Lung (tissue), 12 donors: ENCODE measurements around the gene ARID1B. TPM values are rescaled to one million over a fixed set of nuclear protein-coding genes. Genes with fewer than 3 reads are reported as not detected.
A peak's percentile ranks its signal among the peaks of the same experiment; 100 is the strongest.

Experiments used
- ATAC-seq: fragments of 200-7000 bp; cut with Tn5 transposase; one replicate; pipeline ENCODE4 v1.9.1; 2020; ENCODE audit warnings: moderate number of reproducible peaks; ENCODE audit not compliant: insufficient read depth, low FRiP score
- DNase-seq, 3 donors: peaks; one replicate each; pipeline ENCODE4 v3.0.0-alpha.2; 2013 to 2017
- H3K27ac ChIP-seq, 2 donors: one replicate each; pipeline ENCODE4 v1.5.1; 2013; ENCODE audit warnings: mild to moderate bottlenecking in 2 of 2, moderate library complexity in 2 of 2, control low read depth in 1 of 2, inconsistent platforms in 1 of 2, low read depth in 1 of 2, low read length in 1 of 2
- H3K27me3 ChIP-seq, 3 donors: one replicate each; pipeline ENCODE4 v1.5.1; 2013; ENCODE audit warnings: low read length in 2 of 3; ENCODE audit not compliant: control insufficient read depth in 3 of 3, insufficient read depth in 3 of 3
- H3K36me3 ChIP-seq, 4 donors: one replicate each; pipeline ENCODE4 v1.5.1; 2013; ENCODE audit warnings: low read length in 4 of 4, mild to moderate bottlenecking in 1 of 4, moderate library complexity in 1 of 4; ENCODE audit not compliant: control insufficient read depth in 4 of 4, insufficient read depth in 4 of 4
- H3K4me1 ChIP-seq, 5 donors: one replicate each; pipeline ENCODE4 v1.5.1; 2013; ENCODE audit warnings: low read length in 5 of 5, mild to moderate bottlenecking in 2 of 5, moderate library complexity in 1 of 5; ENCODE audit not compliant: control insufficient read depth in 5 of 5, insufficient read depth in 5 of 5
- H3K4me3 ChIP-seq: one replicate; pipeline ENCODE4 v1.5.1; 2013; ENCODE audit warnings: mild to moderate bottlenecking, control low read depth, moderate library complexity
- H3K9ac ChIP-seq, 2 donors: one replicate each; pipeline ENCODE4 v1.5.1; 2013; ENCODE audit warnings: low read length in 2 of 2, control low read depth in 1 of 2; ENCODE audit not compliant: insufficient read depth in 1 of 2
- H3K9me3 ChIP-seq, 4 donors: one replicate each; pipeline ENCODE4 v1.5.1; 2013; ENCODE audit warnings: low read length in 3 of 4, mild to moderate bottlenecking in 1 of 4, moderate library complexity in 1 of 4; ENCODE audit not compliant: control insufficient read depth in 4 of 4, insufficient read depth in 3 of 4
- WGBS, 2 donors: extraction: QIAGEN DNeasy Blood & Tissue Kit; methylation state at CpG; one replicate each; pipeline ENCODE4 v1.1.7; 2013; 5-methylcytosine and 5-hydroxymethylcytosine counted together
- polyA plus RNA-seq, 2 donors: library from polyadenylated mRNA; stranded (reverse); fragments of 200-250 nt; gene quantifications; one replicate each; pipeline ENCODE4 v1.2.1, GENCODE V29; 2013
- total RNA-seq, 2 donors: library from RNA; depleted of rRNA in 1 of 2; stranded (reverse); fragments of >200 nt in 1 of 2; gene quantifications; one replicate each; pipeline ENCODE4 v1.2.1, GENCODE V29; 2014 to 2021
- TF ChIP-seq, protein P1 (sequence below): IDR thresholded peaks from 2 replicates; pipeline ENCODE4 v1.5.1; 2012; ENCODE audit warnings: mild to moderate bottlenecking; ENCODE audit errors: control extremely low read depth, extremely low read depth
- donor health status: control.
- donor health status: control.
- donor health status: Bipolar disorder and iron deficiency.
- donor health status: healthy.
- donor health status: DM: yes; HTN: yes; CAD: no.

Gene ARID1B
- total and polyA plus RNA-seq, 4 donors = 10.5 to 239 (median 50.9) TPM

DNA sequence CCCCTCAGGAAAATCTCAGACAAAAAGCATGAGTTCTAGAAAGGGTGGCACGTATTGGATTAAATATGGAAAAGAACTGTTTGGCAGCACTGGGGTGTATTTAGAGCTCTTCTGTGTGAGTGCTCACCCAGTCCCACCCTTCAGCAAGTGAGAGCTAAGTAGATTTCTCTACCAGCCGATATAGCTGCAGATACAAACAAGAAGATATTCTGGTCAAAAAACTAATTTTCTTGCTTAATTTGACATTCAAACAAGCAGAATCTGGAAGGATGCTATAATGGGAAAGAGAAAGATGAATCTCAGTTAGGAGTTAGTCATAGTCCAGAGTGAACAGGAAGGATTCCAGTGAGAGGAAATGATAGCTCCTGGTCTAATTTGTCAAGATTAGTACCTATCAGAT, 314.1 kb downstream of the ARID1B start:
- no peak overlapping the region for H3K4me3 ChIP-seq
- H3K9ac ChIP-seq = no peak overlapping the region
- H3K4me1 ChIP-seq = peaks cover 8 to 61% (median 35%) of the 10 kb centered on the region in 5 donors
- DNase-seq = no peak
- TF ChIP-seq, protein P1, sequence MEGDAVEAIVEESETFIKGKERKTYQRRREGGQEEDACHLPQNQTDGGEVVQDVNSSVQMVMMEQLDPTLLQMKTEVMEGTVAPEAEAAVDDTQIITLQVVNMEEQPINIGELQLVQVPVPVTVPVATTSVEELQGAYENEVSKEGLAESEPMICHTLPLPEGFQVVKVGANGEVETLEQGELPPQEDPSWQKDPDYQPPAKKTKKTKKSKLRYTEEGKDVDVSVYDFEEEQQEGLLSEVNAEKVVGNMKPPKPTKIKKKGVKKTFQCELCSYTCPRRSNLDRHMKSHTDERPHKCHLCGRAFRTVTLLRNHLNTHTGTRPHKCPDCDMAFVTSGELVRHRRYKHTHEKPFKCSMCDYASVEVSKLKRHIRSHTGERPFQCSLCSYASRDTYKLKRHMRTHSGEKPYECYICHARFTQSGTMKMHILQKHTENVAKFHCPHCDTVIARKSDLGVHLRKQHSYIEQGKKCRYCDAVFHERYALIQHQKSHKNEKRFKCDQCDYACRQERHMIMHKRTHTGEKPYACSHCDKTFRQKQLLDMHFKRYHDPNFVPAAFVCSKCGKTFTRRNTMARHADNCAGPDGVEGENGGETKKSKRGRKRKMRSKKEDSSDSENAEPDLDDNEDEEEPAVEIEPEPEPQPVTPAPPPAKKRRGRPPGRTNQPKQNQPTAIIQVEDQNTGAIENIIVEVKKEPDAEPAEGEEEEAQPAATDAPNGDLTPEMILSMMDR = no peak
- WGBS, 2 donors = 88 to 92% methylated on average over 2 of the region's 2 CpGs
- H3K27me3 ChIP-seq = no peaks in the 10 kb centered on the region
- peaks cover 0 to 4% (median 0%) of the 10 kb centered on the region in 4 donors for H3K36me3 ChIP-seq
- no peak for ATAC-seq
- H3K9me3 ChIP-seq = no peaks in the 10 kb centered on the region
- no peak overlapping the region for H3K27ac ChIP-seq

DNA sequence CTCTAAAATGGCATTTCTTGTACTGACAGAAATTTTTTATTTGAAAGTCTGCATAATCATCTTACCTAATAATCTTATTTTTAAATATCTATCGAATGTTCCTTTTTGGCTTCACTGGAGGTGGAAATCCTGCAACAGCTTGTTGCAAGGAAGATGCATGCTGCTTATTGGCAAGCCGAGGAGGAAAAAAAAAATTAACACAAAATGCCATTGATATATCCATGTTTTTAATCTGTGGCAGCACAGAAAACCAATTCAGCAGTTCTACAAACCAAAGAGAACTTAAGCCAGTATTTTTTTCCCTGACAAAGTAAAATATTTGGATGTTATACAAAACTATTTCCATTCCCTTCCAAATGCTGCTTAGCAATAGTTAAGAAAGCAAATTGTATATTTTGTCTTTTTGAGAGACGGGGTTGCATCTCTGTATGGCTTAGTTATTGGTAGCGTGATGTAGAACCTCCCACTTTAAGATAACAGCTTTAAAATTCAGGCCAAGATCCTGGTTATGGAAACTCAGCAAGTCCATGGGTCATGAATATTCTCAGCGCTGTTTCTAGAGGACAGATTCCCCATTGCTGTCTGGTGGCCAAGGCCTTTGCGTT, 314.8 kb downstream of the ARID1B start:
- 83 to 92% methylated on average over 6 of the region's 6 CpGs for WGBS, 2 donors
- Histone ChIP-seq H3K9ac (no peak overlapping the region), H3K36me3 (peaks cover 0 to 4% (median 0%) of the 10 kb centered on the region in 4 donors), H3K9me3 (no peaks in the 10 kb centered on the region), H3K27me3 (no peaks in the 10 kb centered on the region), H3K4me3 (no peak overlapping the region), H3K4me1 (peaks cover 9 to 61% (median 35%) of the 10 kb centered on the region in 5 donors), H3K27ac (no peak overlapping the region)
- TF ChIP-seq, protein P1 = no peak
- peak in 2 of 3 donors; percentile 82 to 89 for DNase-seq
- no peak for ATAC-seq

DNA sequence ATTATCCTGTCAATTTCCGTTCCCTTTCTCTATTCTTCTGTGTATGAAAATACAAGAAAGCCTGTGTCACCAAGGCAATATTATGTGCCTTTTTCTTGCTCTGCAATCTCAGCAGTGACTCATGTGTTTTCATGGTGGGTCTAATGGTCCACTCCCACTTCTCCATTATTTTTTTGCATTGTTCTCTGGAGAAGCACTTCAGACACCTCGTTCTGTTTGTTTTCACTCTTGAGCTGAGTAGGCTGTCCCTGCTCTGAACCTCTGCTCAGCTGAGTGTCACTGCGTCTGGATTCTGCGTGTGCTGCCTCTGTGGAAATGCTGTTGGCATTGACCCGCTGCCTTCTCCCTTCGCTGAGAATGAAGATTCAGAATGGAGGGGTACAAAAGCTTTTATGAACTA, 315.6 kb downstream of the ARID1B start:
- peak; percentile 42 for ATAC-seq
- WGBS, 2 donors = 65 to 82% methylated on average over 6 of the region's 6 CpGs
- H3K9ac ChIP-seq = no peak overlapping the region
- peak overlapping the region in 1 of 2 donors; percentile 70 for H3K27ac ChIP-seq
- H3K36me3 ChIP-seq = peaks cover 0 to 3% (median 0%) of the 10 kb centered on the region in 4 donors
- peak in 2 of 3 donors; percentile 42 to 43 for DNase-seq
- H3K4me1 ChIP-seq = peaks cover 8 to 60% (median 35%) of the 10 kb centered on the region in 5 donors
- TF ChIP-seq, protein P1 = no peak
- H3K27me3 ChIP-seq = no peaks in the 10 kb centered on the region
- no peaks in the 10 kb centered on the region for H3K9me3 ChIP-seq
- H3K4me3 ChIP-seq = no peak overlapping the region
